H9 (cell line): ENCODE measurements around the gene ZBTB16. TPM values are rescaled to one million over a fixed set of nuclear protein-coding genes. Genes with fewer than 3 reads are reported as not detected.
A peak's percentile ranks its signal among the peaks of the same experiment; 100 is the strongest.

Experiments used
- DNase-seq: peaks from one replicate; pipeline ENCODE4 v3.0.0-alpha.2; 2017
- H2AFZ ChIP-seq: one replicate; pipeline ENCODE4 v1.6.1; 2013; ENCODE audit warnings: mild to moderate bottlenecking, low read length, control low read depth, moderate library complexity
- H2AK5ac ChIP-seq: 2 replicates; pipeline ENCODE4 v1.6.1; 2013; ENCODE audit warnings: low read length, control low read depth, mixed read lengths; ENCODE audit not compliant: insufficient read length
- H2BK120ac ChIP-seq: one replicate; pipeline ENCODE4 v1.6.1; 2013; ENCODE audit warnings: low read depth, mild to moderate bottlenecking, low read length, control low read depth, inconsistent platforms; ENCODE audit not compliant: poor library complexity, severe bottlenecking
- H2BK12ac ChIP-seq: 2 replicates; pipeline ENCODE4 v1.6.1; 2013; ENCODE audit warnings: low read length, control low read depth, mixed read lengths, low read depth; ENCODE audit not compliant: insufficient read length
- H2BK15ac ChIP-seq: 2 replicates; pipeline ENCODE4 v1.6.1; 2013; ENCODE audit warnings: low read depth, low read length, control low read depth
- H2BK20ac ChIP-seq: one replicate; pipeline ENCODE4 v1.6.1; 2013; ENCODE audit warnings: low read depth, mild to moderate bottlenecking, low read length, control low read depth, inconsistent platforms; ENCODE audit not compliant: poor library complexity, severe bottlenecking
- H2BK5ac ChIP-seq: 2 replicates; pipeline ENCODE4 v1.6.1; 2013; ENCODE audit warnings: low read length, control low read depth, mixed read lengths; ENCODE audit not compliant: insufficient read length
- H3K14ac ChIP-seq: 2 replicates; pipeline ENCODE4 v1.6.1; 2013; ENCODE audit warnings: low read length, control low read depth; ENCODE audit not compliant: insufficient read depth
- H3K18ac ChIP-seq: 2 replicates; pipeline ENCODE4 v1.6.1; 2013; ENCODE audit warnings: low read depth, mild to moderate bottlenecking, mixed read lengths, low read length, control low read depth; ENCODE audit not compliant: insufficient read length
- H3K23ac ChIP-seq: 2 replicates; pipeline ENCODE4 v1.6.1; 2013; ENCODE audit warnings: low read length, control low read depth, mixed read lengths, low read depth; ENCODE audit not compliant: insufficient read length
- H3K23me2 ChIP-seq: 2 replicates; pipeline ENCODE4 v1.6.1; 2013; ENCODE audit warnings: low read depth, mild to moderate bottlenecking, mixed read lengths, low read length, control low read depth; ENCODE audit not compliant: insufficient read length, poor library complexity, severe bottlenecking
- H3K27ac ChIP-seq: 2 replicates; pipeline ENCODE4 v1.5.1; 2013; ENCODE audit warnings: low read length, control low read depth, mixed read lengths, low read depth; ENCODE audit not compliant: insufficient read length
- H3K27me3 ChIP-seq: 2 replicates; pipeline ENCODE4 v1.6.1; 2013; ENCODE audit warnings: low read length, control low read depth, inconsistent platforms; ENCODE audit not compliant: insufficient read depth
- H3K4ac ChIP-seq: 2 replicates; pipeline ENCODE4 v1.6.1; 2013; ENCODE audit warnings: low read depth, mild to moderate bottlenecking, control low read depth, inconsistent platforms, low read length, moderate library complexity
- H3K4me1 ChIP-seq: 2 replicates; pipeline ENCODE4 v1.6.1; 2013; ENCODE audit warnings: low read length, control low read depth, inconsistent platforms; ENCODE audit not compliant: insufficient read depth
- H3K4me2 ChIP-seq: 2 replicates; pipeline ENCODE4 v1.6.1; 2013; ENCODE audit warnings: low read length, control low read depth, mixed read lengths; ENCODE audit not compliant: insufficient read length, insufficient read depth
- H3K56ac ChIP-seq: 2 replicates; pipeline ENCODE4 v1.6.1; 2013; ENCODE audit warnings: low read depth, mild to moderate bottlenecking, mixed read lengths, low read length, control low read depth; ENCODE audit not compliant: insufficient read length
- H3K79me1 ChIP-seq: 2 replicates; pipeline ENCODE4 v1.6.1; 2013; ENCODE audit warnings: low read depth, mild to moderate bottlenecking, moderate library complexity, low read length, control low read depth, inconsistent platforms; ENCODE audit not compliant: insufficient read depth, poor library complexity, severe bottlenecking
- H3K79me2 ChIP-seq: 2 replicates; pipeline ENCODE4 v1.6.1; 2013; ENCODE audit warnings: low read length, control low read depth, inconsistent platforms; ENCODE audit not compliant: insufficient read depth
- H3K9ac ChIP-seq: 2 replicates; pipeline ENCODE4 v1.6.1; 2013; ENCODE audit warnings: low read length, control low read depth, mixed read lengths; ENCODE audit not compliant: insufficient read length; ENCODE audit errors: extremely low read depth
- H3K9me3 ChIP-seq: one replicate; pipeline ENCODE4 v1.6.1; 2013; ENCODE audit warnings: low read depth, low read length, inconsistent platforms; ENCODE audit not compliant: control insufficient read depth
- H3T11ph ChIP-seq: one replicate; pipeline ENCODE4 v1.6.1; 2013; ENCODE audit warnings: mild to moderate bottlenecking, low read length, control low read depth, inconsistent platforms
- H4K20me1 ChIP-seq: one replicate; pipeline ENCODE4 v1.6.1; 2013; ENCODE audit not compliant: control insufficient read depth, insufficient read length, insufficient read depth
- H4K5ac ChIP-seq: 2 replicates; pipeline ENCODE4 v1.6.1; 2013; ENCODE audit warnings: low read depth, mild to moderate bottlenecking, mixed read lengths, low read length, control low read depth; ENCODE audit not compliant: insufficient read length
- H4K8ac ChIP-seq: replicated peaks from 2 replicates; pipeline ENCODE4 v1.6.1; 2013; ENCODE audit warnings: low read length, control low read depth, mixed read lengths, low read depth; ENCODE audit not compliant: insufficient read length
- H4K91ac ChIP-seq: 2 replicates; pipeline ENCODE4 v1.6.1; 2013; ENCODE audit warnings: low read depth, mild to moderate bottlenecking, moderate library complexity, mixed read lengths, low read length, control low read depth; ENCODE audit not compliant: insufficient read length
- H3K27ac Mint-ChIP-seq, 3 experiments: 2 replicates in 2 of 3; 3 replicates in 1 of 3; pipeline ENCODE4 v1.8.0; 2020 to 2021; ENCODE audit warnings: mixed read lengths in 3 of 3, mild to moderate bottlenecking in 1 of 3, moderate library complexity in 1 of 3
- H3K27me3 Mint-ChIP-seq: 2 replicates; pipeline ENCODE4 v1.8.0; 2021; ENCODE audit warnings: low read depth, mild to moderate bottlenecking, moderate library complexity, mixed read lengths
- H3K36me3 Mint-ChIP-seq, 3 experiments: 2 replicates in 2 of 3; 3 replicates in 1 of 3; pipeline ENCODE4 v1.8.0; 2020 to 2021; ENCODE audit warnings: low read depth in 3 of 3, mixed read lengths in 3 of 3; ENCODE audit not compliant: insufficient read depth in 1 of 3
- H3K4me1 Mint-ChIP-seq, 2 experiments: 2 replicates each; pipeline ENCODE4 v1.8.0; 2020; ENCODE audit warnings: mixed read lengths in 2 of 2
- H3K4me3 Mint-ChIP-seq, 2 experiments: 2 replicates in 1 of 2; 3 replicates in 1 of 2; pipeline ENCODE4 v1.8.0; 2020 to 2021; ENCODE audit warnings: mild to moderate bottlenecking in 2 of 2, mixed read lengths in 2 of 2, moderate library complexity in 1 of 2
- H3K9me3 Mint-ChIP-seq, 2 experiments: 2 replicates in 1 of 2; 3 replicates in 1 of 2; pipeline ENCODE4 v1.8.0; 2020; ENCODE audit warnings: mild to moderate bottlenecking in 2 of 2, mixed read lengths in 2 of 2, moderate library complexity in 1 of 2
- WGBS: extraction: QIAGEN DNeasy Blood & Tissue Kit; methylation state at CpG from one replicate; pipeline ENCODE4 v1.1.7; 2013; ENCODE audit warnings: missing lambda C conversion rate, low lambda C conversion rate, mixed read lengths; ENCODE audit not compliant: insufficient read length; ENCODE audit errors: extremely low coverage; 5-methylcytosine and 5-hydroxymethylcytosine counted together
- total RNA-seq: library from RNA; stranded (reverse); gene quantifications from 2 replicates; pipeline ENCODE4 v1.2.1, GENCODE V29; 2021
- TF ChIP-seq, protein P1 (sequence below): fragments of 200-600 bp; sonication (generic); conservative IDR thresholded peaks from 3 replicates; pipeline ENCODE4 v1.8.0; 2021; ENCODE audit warnings: antibody characterized with exemption, mild to moderate bottlenecking

Gene ZBTB16
- total RNA-seq, 1 experiment from 2014 or later, result not detected

DNA sequence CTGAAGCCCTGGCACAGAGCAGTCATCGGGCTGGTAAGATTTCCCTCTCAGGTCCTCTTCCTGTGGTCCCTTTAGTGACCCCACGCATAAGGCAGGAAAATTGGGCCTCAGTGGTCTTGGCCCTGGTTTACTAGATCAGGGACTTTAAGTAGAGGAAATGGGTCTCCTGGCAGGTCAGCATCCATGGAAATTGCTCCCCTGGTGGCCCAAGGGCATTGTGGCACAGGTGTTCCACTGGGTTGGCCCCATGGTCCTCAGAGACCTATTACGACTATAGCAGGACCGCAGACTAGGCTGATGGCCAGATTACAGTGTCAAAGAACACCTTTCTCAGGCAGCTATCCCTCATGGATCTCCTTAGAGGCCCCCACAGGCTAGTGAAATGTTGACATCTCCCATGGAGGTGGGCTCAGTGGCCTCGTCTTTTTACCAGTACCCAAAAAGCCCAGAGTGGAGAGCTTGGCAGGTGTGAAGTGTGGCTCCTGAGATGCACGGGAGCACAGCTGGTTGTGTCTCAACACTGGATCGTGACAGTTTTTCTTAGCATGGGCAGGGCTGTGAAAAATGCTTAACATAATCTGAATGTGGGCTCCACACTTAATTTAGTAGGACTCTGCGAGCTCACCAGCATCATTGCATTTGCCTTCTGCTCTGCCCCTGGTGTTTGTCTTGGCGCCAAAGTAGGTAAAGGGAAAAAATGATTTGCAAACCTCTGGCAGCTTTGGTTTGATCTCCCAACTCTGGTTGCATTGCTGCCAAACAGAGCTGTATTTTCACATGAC lies 74.2 kb downstream of the ZBTB16 start:
- H2AK5ac ChIP-seq, result no peak overlapping the region
- Mint-ChIP-seq H3K27ac (no peak overlapping the region; a peak in 1 of 7 replicates), H3K4me1 (peaks cover 9 to 11% of the 10 kb centered on the region in 2 experiments; a peak in 3 of 4 replicates), H3K4me3 (no peak overlapping the region), H3K27me3 (peaks cover 5% of the 10 kb centered on the region; the same call in 1 of the 2 replicates), H3K36me3 (no peaks in the 10 kb centered on the region), H3K9me3 (no peaks in the 10 kb centered on the region)
- H3K18ac ChIP-seq, result no peak overlapping the region
- H2BK120ac ChIP-seq, result no peak overlapping the region
- no peak overlapping the region for H4K5ac ChIP-seq
- no peak overlapping the region for H3K23ac ChIP-seq
- WGBS, result no CpG with 5 or more reads among the region's 9 CpGs
- H3K9ac ChIP-seq, result no peak overlapping the region
- H3K27me3 ChIP-seq, result no peaks in the 10 kb centered on the region
- H3K14ac ChIP-seq, result no peak overlapping the region
- no peak overlapping the region for H2BK15ac ChIP-seq
- no peaks in the 10 kb centered on the region for H3K9me3 ChIP-seq
- no peak overlapping the region for H2AFZ ChIP-seq
- TF ChIP-seq, protein P1, sequence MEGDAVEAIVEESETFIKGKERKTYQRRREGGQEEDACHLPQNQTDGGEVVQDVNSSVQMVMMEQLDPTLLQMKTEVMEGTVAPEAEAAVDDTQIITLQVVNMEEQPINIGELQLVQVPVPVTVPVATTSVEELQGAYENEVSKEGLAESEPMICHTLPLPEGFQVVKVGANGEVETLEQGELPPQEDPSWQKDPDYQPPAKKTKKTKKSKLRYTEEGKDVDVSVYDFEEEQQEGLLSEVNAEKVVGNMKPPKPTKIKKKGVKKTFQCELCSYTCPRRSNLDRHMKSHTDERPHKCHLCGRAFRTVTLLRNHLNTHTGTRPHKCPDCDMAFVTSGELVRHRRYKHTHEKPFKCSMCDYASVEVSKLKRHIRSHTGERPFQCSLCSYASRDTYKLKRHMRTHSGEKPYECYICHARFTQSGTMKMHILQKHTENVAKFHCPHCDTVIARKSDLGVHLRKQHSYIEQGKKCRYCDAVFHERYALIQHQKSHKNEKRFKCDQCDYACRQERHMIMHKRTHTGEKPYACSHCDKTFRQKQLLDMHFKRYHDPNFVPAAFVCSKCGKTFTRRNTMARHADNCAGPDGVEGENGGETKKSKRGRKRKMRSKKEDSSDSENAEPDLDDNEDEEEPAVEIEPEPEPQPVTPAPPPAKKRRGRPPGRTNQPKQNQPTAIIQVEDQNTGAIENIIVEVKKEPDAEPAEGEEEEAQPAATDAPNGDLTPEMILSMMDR, result peak; percentile 31; the same call in 2 of the 3 replicates
- H3K79me2 ChIP-seq, result no peaks in the 10 kb centered on the region
- H4K91ac ChIP-seq, result no peak overlapping the region
- H3K27ac ChIP-seq, result no peak overlapping the region
- no peak overlapping the region for H3K4ac ChIP-seq
- no peak overlapping the region for H4K8ac ChIP-seq
- no peak overlapping the region for H2BK12ac ChIP-seq
- no peaks in the 10 kb centered on the region for H3K23me2 ChIP-seq
- no peak overlapping the region for H3T11ph ChIP-seq
- no peak overlapping the region for H2BK5ac ChIP-seq
- H3K4me1 ChIP-seq, result peaks cover 2% of the 10 kb centered on the region
- no peak overlapping the region for H3K56ac ChIP-seq
- DNase-seq, result no peak
- H3K4me2 ChIP-seq, result no peak overlapping the region
- no peak overlapping the region for H2BK20ac ChIP-seq
- H3K79me1 ChIP-seq, result no peaks in the 10 kb centered on the region
- no peaks in the 10 kb centered on the region for H4K20me1 ChIP-seq
